ENCODE data around the gene ELOB.

Gene ELOB

GRCh38 chr16:2767140-2767731 is 9.8 kb downstream of the ELOB start:
- no peak for DNase-seq (ENCODE audit: low read depth)

GRCh38 chr16:2766430-2767139 is 10.5 kb downstream of the ELOB start:
- no peak for DNase-seq (ENCODE audit: low read depth)

- no peak for DNase-seq (ENCODE audit: low read depth)
Measured at GRCh38 chr16:2765462-2766404, 11.3 kb downstream of the ELOB start.

GRCh38 chr16:2764718-2765117 is 12.4 kb downstream of the ELOB start:
- no peak for DNase-seq (ENCODE audit: low read depth)

- DNase-seq (ENCODE audit: low read depth) = no peak
Measured at GRCh38 chr16:2763173-2763572, 13.9 kb downstream of the ELOB start.

- no peak for DNase-seq (ENCODE audit: low read depth)
Measured at GRCh38 chr16:2762711-2763110, 14.4 kb downstream of the ELOB start.

GRCh38 chr16:2761886-2762583 is 15.0 kb downstream of the ELOB start:
- DNase-seq (ENCODE audit: low read depth) = no peak

GRCh38 chr16:2761472-2761871 is 15.6 kb downstream of the ELOB start:
- DNase-seq (ENCODE audit: low read depth) = no peak

GRCh38 chr16:2757344-2757743 is 19.7 kb downstream of the ELOB start:
- DNase-seq (ENCODE audit: low read depth) = no peak

GRCh38 chr16:2756288-2757015 is 20.6 kb downstream of the ELOB start:
- no peak for DNase-seq (ENCODE audit: low read depth)

GRCh38 chr16:2755158-2755557 is 21.9 kb downstream of the ELOB start:
- DNase-seq (ENCODE audit: low read depth) = no peak

GRCh38 chr16:2753733-2754020 is 23.4 kb downstream of the ELOB start:
- DNase-seq (ENCODE audit: low read depth) = no peak

GRCh38 chr16:2752850-2753732 is 24.0 kb downstream of the ELOB start:
- peak; percentile 65 for DNase-seq (ENCODE audit: low read depth)

- DNase-seq (ENCODE audit: low read depth) = peak; percentile 88
Measured at GRCh38 chr16:2752035-2752849, 24.8 kb downstream of the ELOB start, which contains the start of gene SRRM2. TSS of gene SRRM2 (plus strand) at chr16:2752638. CDS start at chr16:2756365, 3,727 bp downstream.

GRCh38 chr16:2751577-2752034 is 25.5 kb downstream of the ELOB start:
- no peak for DNase-seq (ENCODE audit: low read depth)

GRCh38 chr16:2749936-2750335 is 27.1 kb downstream of the ELOB start:
- no peak for DNase-seq (ENCODE audit: low read depth)

GRCh38 chr16:2749476-2749875 is 27.6 kb downstream of the ELOB start:
- no peak for DNase-seq (ENCODE audit: low read depth)

- no peak for DNase-seq (ENCODE audit: low read depth)
Measured at GRCh38 chr16:2748757-2749455, 28.2 kb downstream of the ELOB start.

- no peak for DNase-seq (ENCODE audit: low read depth)
Measured at GRCh38 chr16:2745961-2746360, 31.1 kb downstream of the ELOB start.
